ENCODE data around the gene TMEM150B.
A peak's percentile ranks its signal among the peaks of the same experiment; 100 is the strongest.

TMEM150B gene

GRCh38 chr19:55304279-55304978 lies 20.7 kb downstream of the TMEM150B start:
- no peak for DNase-seq

GRCh38 chr19:55303477-55303876 lies 21.7 kb downstream of the TMEM150B start:
- DNase-seq: no peak

GRCh38 chr19:55302318-55302703 lies 22.8 kb downstream of the TMEM150B start:
- no peak for DNase-seq

GRCh38 chr19:55301459-55302317 lies 23.5 kb downstream of the TMEM150B start:
- DNase-seq: peak; percentile 41

- DNase-seq: no peak
These were observed 24.2 kb downstream of the TMEM150B start for GRCh38 chr19:55300886-55301458.

GRCh38 chr19:55299991-55300390 lies 25.1 kb downstream of the TMEM150B start:
- DNase-seq: no peak

- no peak for DNase-seq
These were observed 27.9 kb downstream of the TMEM150B start for GRCh38 chr19:55297267-55297666.

GRCh38 chr19:55289117-55289796 lies 35.9 kb downstream of the TMEM150B start:
- DNase-seq: no peak

GRCh38 chr19:55287361-55288079 lies 37.6 kb downstream of the TMEM150B start:
- no peak for DNase-seq

GRCh38 chr19:55285229-55285890 lies 39.8 kb downstream of the TMEM150B start:
- DNase-seq: no peak

- no peak for DNase-seq
These were observed 40.6 kb downstream of the TMEM150B start for GRCh38 chr19:55284405-55285058.

- DNase-seq: peak; percentile 72
These were observed 41.4 kb downstream of the TMEM150B start, which contains the start of gene BRSK1 for GRCh38 chr19:55283548-55284377. Gene BRSK1, plus strand, starts transcription at chr19:55283997. Its CDS starts 446 bp downstream, at chr19:55284443.

- peak; percentile 90 for DNase-seq
These were observed 45.1 kb downstream of the TMEM150B start, which contains the start of gene HSPBP1 for GRCh38 chr19:55279770-55280643. Gene HSPBP1, minus strand, starts transcription at chr19:55280110. Its CDS starts 502 bp downstream, at chr19:55279608.

GRCh38 chr19:55279340-55279739 lies 45.8 kb downstream of the TMEM150B start:
- no peak for DNase-seq

GRCh38 chr19:55278391-55279135 lies 46.6 kb downstream of the TMEM150B start:
- DNase-seq: no peak

- DNase-seq: no peak
These were observed 47.6 kb downstream of the TMEM150B start for GRCh38 chr19:55277494-55277893.

- DNase-seq: no peak
These were observed 48.3 kb downstream of the TMEM150B start for GRCh38 chr19:55276720-55277430.

All from DMS79 treated with DMSO at 0.1 percent for 48 hours (cell line).